GM19452 (cell line): Measurements from ENCODE around the gene SIRT7.

Experiments used
- ATAC-seq: cut with Tn5 transposase; IDR thresholded peaks from one replicate; pipeline ENCODE4 v1.9.1; 2021; ENCODE audit not compliant: unreplicated experiment

Gene SIRT7

GRCh38 chr17:81921537-81921862, 3.5 kb upstream of the SIRT7 start:
- no peak for ATAC-seq

GRCh38 chr17:81920612-81921536, 2.9 kb upstream of the SIRT7 start:
- no peak for ATAC-seq

GRCh38 chr17:81918832-81919545, 1.0 kb upstream of the SIRT7 start:
- no peak for ATAC-seq

- peak; percentile 7 for ATAC-seq
These were observed 325 bp upstream of the SIRT7 start for GRCh38 chr17:81918333-81918669.

- ATAC-seq: no peak
These were observed 1.6 kb downstream of the SIRT7 start for GRCh38 chr17:81916234-81917001.

GRCh38 chr17:81915331-81915730, 2.6 kb downstream of the SIRT7 start:
- no peak for ATAC-seq

- no peak for ATAC-seq
These were observed 3.7 kb downstream of the SIRT7 start for GRCh38 chr17:81914103-81914850.

GRCh38 chr17:81913394-81914102, 4.4 kb downstream of the SIRT7 start:
- ATAC-seq: no peak

GRCh38 chr17:81912441-81913309, 5.3 kb downstream of the SIRT7 start:
- ATAC-seq: no peak

- ATAC-seq: no peak
These were observed 6.0 kb downstream of the SIRT7 start for GRCh38 chr17:81911969-81912368.

- peak; percentile 57 for ATAC-seq
These were observed 6.6 kb downstream of the SIRT7 start, which contains the start of gene PCYT2 for GRCh38 chr17:81911277-81911961. TSS of gene PCYT2 (minus strand) at chr17:81911399. CDS start at chr17:81911355, 44 bp downstream.

- peak; percentile 35 for ATAC-seq
These were observed 7.1 kb downstream of the SIRT7 start for GRCh38 chr17:81910840-81911276.

- ATAC-seq: no peak
These were observed 7.8 kb downstream of the SIRT7 start for GRCh38 chr17:81909966-81910839.

- ATAC-seq: no peak
These were observed 8.7 kb downstream of the SIRT7 start for GRCh38 chr17:81909231-81909630.

- no peak for ATAC-seq
These were observed 9.2 kb downstream of the SIRT7 start for GRCh38 chr17:81908793-81909192.

GRCh38 chr17:81907219-81908145, 10.5 kb downstream of the SIRT7 start:
- no peak for ATAC-seq
